22Rv1 (cell line): ENCODE data around the gene CC2D2B.

Experiments
- ZFX ChIP-seq: fragments of 450-650 bp; IDR thresholded peaks from 2 replicates; pipeline ENCODE4 v1.6.1; 2017; ENCODE audit warnings: antibody characterized with exemption, borderline replicate concordance
- TF ChIP-seq, protein P1 (sequence below): fragments of 450-650 bp; IDR thresholded peaks from 2 replicates; pipeline ENCODE4 v1.5.1; 2017; ENCODE audit warnings: mild to moderate bottlenecking

DNA sequence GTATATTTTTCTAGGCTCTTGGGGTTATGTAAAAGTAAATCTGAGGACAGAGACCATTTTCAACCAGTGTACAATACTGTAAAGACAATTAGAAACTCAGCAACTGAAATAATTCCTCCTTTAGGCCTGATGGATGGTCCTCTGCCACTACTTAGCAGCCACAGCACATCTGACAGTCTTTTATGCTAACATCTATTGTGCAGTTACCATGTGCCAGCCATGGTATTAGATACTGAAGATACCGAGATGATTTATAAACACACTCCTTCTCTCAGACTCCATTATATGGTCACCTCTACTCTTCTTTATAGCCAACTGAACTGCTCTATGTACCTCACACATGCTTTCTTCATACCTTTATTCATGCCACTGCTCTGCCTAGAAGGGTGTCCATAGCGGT is 74.4 kb downstream of the CC2D2B start:
- TF ChIP-seq, protein P1, sequence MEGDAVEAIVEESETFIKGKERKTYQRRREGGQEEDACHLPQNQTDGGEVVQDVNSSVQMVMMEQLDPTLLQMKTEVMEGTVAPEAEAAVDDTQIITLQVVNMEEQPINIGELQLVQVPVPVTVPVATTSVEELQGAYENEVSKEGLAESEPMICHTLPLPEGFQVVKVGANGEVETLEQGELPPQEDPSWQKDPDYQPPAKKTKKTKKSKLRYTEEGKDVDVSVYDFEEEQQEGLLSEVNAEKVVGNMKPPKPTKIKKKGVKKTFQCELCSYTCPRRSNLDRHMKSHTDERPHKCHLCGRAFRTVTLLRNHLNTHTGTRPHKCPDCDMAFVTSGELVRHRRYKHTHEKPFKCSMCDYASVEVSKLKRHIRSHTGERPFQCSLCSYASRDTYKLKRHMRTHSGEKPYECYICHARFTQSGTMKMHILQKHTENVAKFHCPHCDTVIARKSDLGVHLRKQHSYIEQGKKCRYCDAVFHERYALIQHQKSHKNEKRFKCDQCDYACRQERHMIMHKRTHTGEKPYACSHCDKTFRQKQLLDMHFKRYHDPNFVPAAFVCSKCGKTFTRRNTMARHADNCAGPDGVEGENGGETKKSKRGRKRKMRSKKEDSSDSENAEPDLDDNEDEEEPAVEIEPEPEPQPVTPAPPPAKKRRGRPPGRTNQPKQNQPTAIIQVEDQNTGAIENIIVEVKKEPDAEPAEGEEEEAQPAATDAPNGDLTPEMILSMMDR, result no peak
- no peak for TF ChIP-seq ZFX
